ENCODE results near the gene LIPM.
"Not testable (repeated sequence)": the region's sequence is repeated elsewhere in the genome, so short reads cannot be mapped to it uniquely, and the experiment has no call there.

Gene LIPM

DNA sequence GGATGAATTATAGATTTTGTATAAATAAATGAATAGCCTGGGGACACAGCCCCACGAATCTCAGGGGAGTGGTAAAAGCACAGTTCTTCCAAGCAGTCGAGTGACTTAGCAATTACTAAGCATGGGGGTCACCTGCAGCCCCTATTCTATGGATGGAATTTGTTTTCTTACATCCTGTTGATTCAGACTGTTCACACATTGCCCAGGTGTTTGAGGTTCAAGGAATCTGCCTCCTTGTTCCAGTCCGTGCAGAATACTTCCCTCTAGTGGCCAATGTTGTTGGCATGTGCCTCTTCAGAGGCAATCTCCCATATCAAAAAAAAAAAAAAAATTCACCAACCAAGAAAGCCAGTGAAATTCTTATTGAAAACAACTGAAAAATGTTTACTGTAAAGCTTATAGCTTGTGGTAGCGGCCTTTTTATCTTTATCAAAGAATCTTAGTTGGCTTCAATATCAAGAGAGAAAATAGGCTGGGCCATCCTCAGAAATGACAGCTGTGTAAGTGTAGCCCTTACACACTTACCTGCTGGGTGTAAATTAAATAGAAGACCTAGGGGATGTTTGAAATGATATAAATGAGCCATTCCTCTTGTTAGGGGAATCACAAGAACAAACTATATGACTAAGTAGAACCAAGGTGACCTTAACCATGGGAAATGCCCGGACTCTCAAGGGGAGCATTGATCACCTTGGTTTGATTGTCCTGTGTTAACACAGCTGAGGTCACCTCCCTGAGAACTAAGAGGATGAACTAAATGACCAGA is 7.8 kb downstream of the LIPM start:
- no peak for TF ChIP-seq POLR2A (IDR thresholded peaks at IDR 0.05; ENCODE audit: low read length)
- no peak for TF ChIP-seq GATA1 (IDR thresholded peaks at IDR 0.05; ENCODE audit: low read depth, low read length)
- peak; percentile 37 to 54 for DNase-seq

DNA sequence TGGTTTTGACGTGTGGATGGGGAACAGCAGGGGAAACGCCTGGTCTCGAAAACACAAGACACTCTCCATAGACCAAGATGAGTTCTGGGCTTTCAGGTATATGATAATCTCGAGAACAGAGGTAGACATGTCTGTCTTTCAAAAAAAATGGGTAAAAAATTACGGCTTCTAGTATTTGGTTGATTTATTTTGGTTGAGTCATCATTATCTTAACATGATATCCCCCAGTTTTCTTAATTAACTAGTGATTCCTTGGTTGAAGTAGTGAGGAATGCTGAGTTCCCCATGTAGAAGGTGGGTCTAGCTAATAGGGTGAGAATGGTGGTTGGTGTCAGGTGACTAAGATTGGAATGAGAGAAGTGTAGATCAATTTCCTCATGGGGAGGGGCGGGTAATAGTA is 10.7 kb downstream of the LIPM start:
- TF ChIP-seq GATA1 (IDR thresholded peaks at IDR 0.05; ENCODE audit: low read depth, low read length) = no peak
- no peak for TF ChIP-seq POLR2A (IDR thresholded peaks at IDR 0.05; ENCODE audit: low read length)
- no peak for DNase-seq

DNA sequence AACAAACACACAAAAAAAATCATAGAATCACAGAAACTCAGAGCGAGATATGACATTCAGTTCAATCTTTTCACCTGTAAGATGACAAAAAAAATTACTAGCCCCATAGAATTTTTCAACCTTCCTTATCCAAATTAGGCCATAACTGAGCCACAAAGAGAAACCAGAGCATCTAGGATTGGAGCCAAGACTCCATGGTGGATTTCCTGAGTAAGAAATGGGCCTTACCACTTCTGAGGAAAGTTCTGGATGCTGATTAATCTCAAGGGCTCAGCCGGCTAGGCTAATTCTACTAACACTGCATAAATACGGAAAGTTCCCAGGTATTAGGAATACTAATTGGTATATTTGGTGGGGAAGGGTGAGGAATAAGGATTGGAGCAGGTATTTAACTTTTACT is 16.8 kb downstream of the LIPM start:
- DNase-seq = no peak
- TF ChIP-seq POLR2A (IDR thresholded peaks at IDR 0.05; ENCODE audit: low read length) = no peak
- no peak for TF ChIP-seq GATA1 (IDR thresholded peaks at IDR 0.05; ENCODE audit: low read depth, low read length)

DNA sequence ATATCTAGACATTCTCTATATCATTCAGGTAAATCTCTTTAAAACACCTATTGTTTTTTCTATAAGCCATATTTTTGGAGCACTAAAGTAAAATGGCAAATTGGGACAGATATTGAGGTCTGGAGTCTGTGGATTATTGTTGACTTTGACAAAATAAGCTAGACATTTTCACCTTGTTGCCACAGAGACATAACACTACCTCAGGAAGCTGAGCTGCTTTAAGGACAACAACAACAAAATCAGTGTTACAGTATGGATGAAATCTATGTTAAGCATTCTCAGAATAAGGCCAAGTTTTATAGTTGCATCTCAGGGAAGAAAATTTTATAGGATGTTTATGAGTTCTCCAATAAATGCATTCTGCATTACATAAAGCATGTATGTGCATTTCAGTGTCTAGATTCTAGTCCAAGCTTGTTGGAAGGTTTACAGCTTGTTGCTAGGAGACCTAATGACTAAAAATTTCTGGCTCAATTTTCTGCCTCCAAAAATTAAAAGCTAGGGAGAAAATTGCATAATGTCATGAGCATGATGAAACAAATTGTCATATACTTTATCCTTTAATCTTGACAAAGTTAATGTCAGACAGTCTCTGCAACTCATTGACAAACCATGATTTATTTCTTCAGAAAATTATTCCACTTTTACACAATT is 18.3 kb downstream of the LIPM start:
- TF ChIP-seq POLR2A (IDR thresholded peaks at IDR 0.05; ENCODE audit: low read length) = no peak
- DNase-seq = peak in 1 of 2 experiments; percentile 6

DNA sequence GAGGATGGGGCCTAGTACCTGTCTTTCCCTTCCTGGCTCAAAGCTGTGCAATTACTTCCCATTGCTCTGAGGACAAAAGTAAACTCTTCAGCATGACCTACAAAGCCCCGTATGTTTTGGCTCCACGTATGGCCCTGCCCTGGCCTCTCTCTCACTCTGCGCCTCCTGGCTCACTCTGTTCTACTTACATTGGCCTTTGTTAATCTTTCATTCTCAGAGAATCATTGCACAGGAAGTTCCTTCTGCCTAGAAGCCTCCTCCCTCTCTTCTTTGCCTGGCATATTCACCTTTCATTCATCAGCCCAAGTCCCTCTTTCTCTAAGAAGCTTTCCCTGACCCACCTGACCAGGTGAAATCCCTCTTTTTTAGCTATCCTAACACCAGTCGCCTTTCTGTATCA is 23.9 kb downstream of the LIPM start:
- TF ChIP-seq GATA1 (IDR thresholded peaks at IDR 0.05; ENCODE audit: low read depth, low read length) (no peak), POLR2A (IDR thresholded peaks at IDR 0.05; ENCODE audit: low read length) (no peak)
- DNase-seq = no peak

DNA sequence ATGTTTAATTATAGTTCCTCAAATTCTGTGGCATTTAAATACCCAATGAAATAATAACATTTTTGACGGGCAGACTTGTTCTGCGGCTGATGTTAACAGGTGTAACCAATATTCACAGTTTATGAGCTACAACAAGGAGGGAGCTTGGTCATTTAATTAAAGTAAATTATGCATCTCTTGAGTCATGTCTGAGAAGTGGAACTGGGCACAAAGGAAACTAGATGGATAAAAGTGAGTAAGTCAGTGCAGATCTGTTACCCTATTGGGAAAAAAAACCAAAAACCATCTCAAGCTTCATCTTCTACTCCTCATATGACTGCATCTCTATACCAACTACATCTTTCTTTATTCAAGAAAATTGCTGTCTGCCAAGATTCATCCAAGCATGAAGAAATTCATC is 25.1 kb downstream of the LIPM start:
- no peak for TF ChIP-seq GATA1 (IDR thresholded peaks at IDR 0.05; ENCODE audit: low read depth, low read length)
- TF ChIP-seq POLR2A (IDR thresholded peaks at IDR 0.05; ENCODE audit: low read length) = no peak
- DNase-seq = no peak

DNA sequence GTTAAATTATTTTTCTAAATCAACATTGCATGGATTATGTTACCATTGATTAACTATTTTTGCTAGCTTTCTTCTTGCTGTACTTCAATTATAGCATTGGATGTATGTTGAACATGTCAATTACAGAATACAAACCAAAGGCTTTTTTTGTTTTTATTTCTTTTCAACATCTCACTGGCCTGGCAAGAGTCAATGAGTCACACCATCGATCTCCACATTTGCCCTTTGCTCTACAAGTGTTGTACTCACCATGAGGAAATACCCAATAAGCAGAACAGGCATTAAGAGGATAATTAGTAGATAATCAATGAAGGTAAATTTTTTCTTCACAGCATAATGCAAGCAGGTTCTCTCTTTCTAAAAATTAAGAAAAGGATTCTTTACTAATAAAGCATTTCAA is 25.8 kb downstream of the LIPM start:
- no peak for DNase-seq
- no peak for TF ChIP-seq GATA1 (IDR thresholded peaks at IDR 0.05; ENCODE audit: low read depth, low read length)

DNA sequence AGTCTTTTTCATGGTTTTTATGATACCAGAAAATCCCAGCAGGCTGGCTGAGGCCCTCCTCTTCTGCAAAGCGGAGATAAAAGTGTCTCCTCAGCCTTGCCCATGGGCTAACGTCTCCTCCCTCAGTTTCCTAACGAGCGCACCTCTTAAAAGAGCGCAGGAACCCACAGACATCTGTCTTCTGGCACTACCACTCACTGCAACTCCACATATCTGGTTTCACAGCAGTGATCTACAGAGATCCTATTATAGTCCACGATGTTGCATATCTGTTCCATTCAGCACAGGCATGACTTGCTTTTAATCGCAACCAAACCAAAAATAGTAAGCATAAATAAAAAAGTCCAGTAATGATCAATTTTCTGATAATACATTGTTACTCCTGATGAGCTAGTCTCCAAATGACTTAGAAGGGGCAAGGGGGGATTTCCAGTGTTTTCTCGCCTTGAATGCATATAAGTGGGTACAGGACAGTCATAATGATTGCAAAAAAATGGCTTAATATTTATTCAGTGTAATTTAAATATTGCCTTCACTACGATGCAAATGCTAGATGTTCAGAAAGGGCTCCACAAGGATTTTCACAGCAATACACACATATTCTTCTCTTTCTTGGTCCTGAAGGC is 28.2 kb downstream of the LIPM start:
- DNase-seq = peak; percentile 7 to 31
- TF ChIP-seq POLR2A (IDR thresholded peaks at IDR 0.05; ENCODE audit: low read length) = no peak
- TF ChIP-seq GATA1 (IDR thresholded peaks at IDR 0.05; ENCODE audit: low read depth, low read length) = no peak

DNA sequence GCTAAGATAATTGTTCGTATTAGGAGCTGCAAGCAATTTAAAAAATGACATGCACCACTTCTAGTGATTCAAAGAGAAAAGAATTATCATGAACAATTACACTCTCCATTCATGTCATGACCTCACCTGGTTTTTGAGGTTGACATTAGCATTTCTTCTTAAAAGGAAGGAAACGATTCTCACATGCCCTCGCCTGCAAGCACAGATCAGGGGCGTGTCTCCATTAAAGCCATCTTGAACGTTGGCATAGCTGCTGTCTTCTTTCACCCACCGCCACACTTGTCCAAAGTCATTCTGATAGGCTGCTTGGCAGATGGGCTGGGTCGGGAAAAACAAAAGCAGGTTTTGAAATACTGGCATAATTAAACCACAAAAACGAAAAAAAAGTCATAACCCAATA is 29.2 kb downstream of the LIPM start:
- no peak for DNase-seq
- TF ChIP-seq POLR2A (IDR thresholded peaks at IDR 0.05; ENCODE audit: low read length) (no peak), GATA1 (IDR thresholded peaks at IDR 0.05; ENCODE audit: low read depth, low read length) (no peak)

DNA sequence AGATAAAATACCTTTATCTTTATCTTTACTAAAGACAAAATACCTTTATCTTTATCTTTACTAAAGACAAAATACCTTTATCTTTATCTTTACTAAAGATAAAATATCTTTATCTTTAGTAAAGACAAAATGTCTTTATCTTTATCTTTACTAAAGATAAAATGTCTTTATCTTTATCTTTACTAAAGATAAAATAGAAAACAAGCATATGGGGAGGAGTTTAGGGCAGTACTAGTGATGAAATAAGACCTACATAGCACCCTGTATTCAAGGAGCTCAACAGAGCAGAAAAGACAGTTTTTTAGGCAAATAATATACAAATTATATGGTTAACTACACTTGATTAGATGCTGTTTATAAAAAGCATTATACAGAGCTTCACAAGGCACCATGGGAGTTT is 29.8 kb downstream of the LIPM start:
- no peak for DNase-seq

DNA sequence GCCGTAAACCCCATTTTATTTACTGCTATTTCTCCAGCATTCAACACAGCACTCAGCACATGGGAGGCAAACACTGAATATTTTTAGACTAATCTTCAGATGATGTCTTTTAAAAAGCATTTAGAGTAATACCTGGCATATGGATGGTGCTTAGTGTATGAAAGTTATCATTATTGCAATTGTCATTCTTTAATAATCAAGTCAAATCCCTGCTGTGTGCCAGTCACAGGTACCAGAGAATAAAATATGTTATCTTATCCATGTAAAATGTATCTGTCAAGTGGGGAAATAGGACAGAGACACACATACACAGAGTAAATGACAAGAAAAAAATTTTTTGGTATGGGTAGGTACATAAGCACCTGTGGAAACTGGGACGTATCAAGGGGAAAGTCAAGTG is 30.6 kb downstream of the LIPM start:
- TF ChIP-seq POLR2A (IDR thresholded peaks at IDR 0.05; ENCODE audit: low read length) (no peak), GATA1 (IDR thresholded peaks at IDR 0.05; ENCODE audit: low read depth, low read length) (no peak)
- no peak for DNase-seq

More for the DNA sequence above, 29.8 kb downstream of the LIPM start:
- no peak for TF ChIP-seq GATA1 (IDR thresholded peaks at IDR 0.05; ENCODE audit: low read depth, low read length)
- TF ChIP-seq POLR2A (IDR thresholded peaks at IDR 0.05; ENCODE audit: low read length) = no peak

DNA sequence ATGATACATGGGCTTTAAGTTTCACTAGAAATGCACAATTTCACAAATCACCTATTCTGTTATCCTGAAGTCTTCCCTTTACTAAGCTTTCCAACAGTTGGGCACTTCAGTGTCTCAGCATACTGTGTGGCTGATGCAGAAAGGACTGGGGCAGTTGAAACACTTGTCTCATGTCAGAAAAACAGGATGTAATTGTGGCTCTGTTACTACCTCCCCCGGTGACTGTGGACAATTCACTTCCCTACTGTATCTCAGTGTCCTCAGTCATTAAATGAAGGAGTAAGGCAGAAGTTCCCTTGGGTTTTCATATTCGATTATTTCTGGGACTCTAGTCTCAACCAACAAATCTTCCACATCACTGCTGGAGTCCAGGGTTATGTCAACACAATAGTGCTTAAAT is 31.2 kb downstream of the LIPM start:
- no peak for DNase-seq

DNA sequence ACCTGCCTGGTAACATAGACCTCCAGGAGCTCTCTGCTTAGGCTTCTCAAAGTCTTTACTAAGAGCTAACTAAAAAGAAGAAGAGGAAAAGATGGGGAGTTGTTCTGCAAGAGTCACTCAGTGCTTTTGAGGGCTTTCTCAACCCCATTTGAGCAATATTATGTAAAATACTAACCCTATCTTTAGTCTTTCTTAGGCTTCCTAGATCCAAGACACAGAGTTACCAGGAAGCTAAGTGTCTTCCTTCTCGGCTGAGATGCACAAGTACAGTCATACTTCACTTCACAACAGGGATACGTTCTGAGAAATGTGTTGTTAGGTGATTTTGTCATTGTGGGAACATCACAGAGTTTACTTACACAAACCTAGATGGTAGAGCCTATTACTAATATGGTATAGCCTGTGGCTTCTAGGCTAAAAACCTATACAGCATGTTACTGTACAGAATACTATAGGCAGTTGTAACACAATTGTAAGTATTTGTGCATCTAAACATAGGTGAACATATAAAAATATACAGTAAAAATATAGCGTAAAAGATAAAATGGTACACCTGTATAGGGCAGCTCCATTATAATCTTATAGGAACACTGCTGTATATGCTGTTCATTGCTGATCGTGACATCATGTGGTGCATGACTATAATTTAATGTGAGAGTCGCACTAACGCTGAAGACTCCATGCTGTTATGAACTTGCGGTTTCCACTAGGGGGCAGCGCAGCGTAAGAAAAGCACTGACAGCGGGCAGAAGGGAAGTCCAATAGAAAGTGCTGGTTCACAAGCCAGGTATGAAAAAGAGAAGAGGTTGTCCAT is 32.8 kb downstream of the LIPM start:
- peak; percentile 79 to 90 for DNase-seq
- no peak for TF ChIP-seq POLR2A (IDR thresholded peaks at IDR 0.05; ENCODE audit: low read length)
- TF ChIP-seq GATA1 (IDR thresholded peaks at IDR 0.05; ENCODE audit: low read depth, low read length) = no peak

More for the DNA sequence above, 31.2 kb downstream of the LIPM start:
- TF ChIP-seq POLR2A (IDR thresholded peaks at IDR 0.05; ENCODE audit: low read length) = no peak
- TF ChIP-seq GATA1 (IDR thresholded peaks at IDR 0.05; ENCODE audit: low read depth, low read length) = no peak

DNA sequence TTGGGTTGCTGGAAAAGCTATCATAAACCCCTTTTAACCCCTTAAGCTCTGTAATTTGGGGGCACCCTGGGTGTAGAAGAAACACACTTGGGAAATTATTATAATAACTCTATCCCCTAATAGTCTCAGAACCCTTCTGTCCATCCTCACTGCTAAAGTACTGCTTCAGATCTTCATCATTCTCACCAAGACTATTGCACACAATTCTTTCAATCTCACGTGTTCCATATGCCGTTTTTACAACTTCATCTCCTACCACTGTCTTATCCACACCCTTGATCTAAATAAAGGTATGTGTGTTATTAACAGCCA is 33.3 kb downstream of the LIPM start:
- TF ChIP-seq GATA1 (IDR thresholded peaks at IDR 0.05; ENCODE audit: low read depth, low read length) = no peak
- no peak for TF ChIP-seq POLR2A (IDR thresholded peaks at IDR 0.05; ENCODE audit: low read length)

DNA sequence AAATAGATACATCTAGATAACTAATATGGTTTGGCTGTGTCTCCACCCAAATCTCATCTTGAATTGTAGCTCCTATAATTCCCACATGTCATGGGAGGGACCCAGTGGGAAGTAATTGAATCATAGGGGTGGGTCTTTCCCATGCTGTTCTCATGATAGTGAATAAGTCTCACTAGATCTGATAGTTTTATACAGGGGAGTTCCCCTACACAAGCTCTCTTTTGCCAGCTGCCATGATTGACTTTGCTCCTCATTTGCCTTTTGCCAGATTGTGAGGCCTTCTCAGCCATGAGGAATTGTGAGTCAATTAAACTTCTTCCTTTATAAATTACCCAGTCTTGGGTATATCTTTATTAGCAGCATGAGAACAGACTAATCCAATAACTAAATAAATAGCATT is 35.1 kb downstream of the LIPM start:
- not testable (repeated sequence) for DNase-seq

More for the DNA sequence above, 33.3 kb downstream of the LIPM start:
- DNase-seq = peak in 1 of 2 experiments; percentile 26

Data from erythroblast (primary cell).